Neuronal stem cell (in vitro differentiated cells): ENCODE data around the gene ARHGAP42.

ENCODE experiments used
- DNase-seq: peaks from one replicate; pipeline ENCODE4 v3.0.0-alpha.2; 2013; ENCODE audit warnings: low spot score
- H2AFZ ChIP-seq: one replicate; pipeline ENCODE4 v1.6.1; 2013; ENCODE audit warnings: mild to moderate bottlenecking, low read length, inconsistent platforms
- H2AK5ac ChIP-seq: 2 replicates; pipeline ENCODE4 v1.6.1; 2013; ENCODE audit warnings: low read depth, mild to moderate bottlenecking, inconsistent platforms, low read length, moderate library complexity, mixed read lengths
- H2BK120ac ChIP-seq: 2 replicates; pipeline ENCODE4 v1.6.1; 2013; ENCODE audit warnings: low read depth, mild to moderate bottlenecking, inconsistent platforms, low read length, moderate library complexity, mixed read lengths
- H2BK12ac ChIP-seq: one replicate; pipeline ENCODE4 v1.6.1; 2013; ENCODE audit warnings: low read length, inconsistent platforms
- H2BK15ac ChIP-seq: 2 replicates; pipeline ENCODE4 v1.6.1; 2013; ENCODE audit warnings: mild to moderate bottlenecking, low read length, inconsistent platforms, mixed read lengths
- H2BK5ac ChIP-seq: one replicate; pipeline ENCODE4 v1.6.1; 2013; ENCODE audit warnings: inconsistent platforms, mild to moderate bottlenecking, low read length, moderate library complexity
- H3K14ac ChIP-seq: one replicate; pipeline ENCODE4 v1.6.1; 2013; ENCODE audit warnings: low read length, inconsistent platforms
- H3K18ac ChIP-seq: 2 replicates; pipeline ENCODE4 v1.6.1; 2013; ENCODE audit warnings: low read length, inconsistent platforms
- H3K23ac ChIP-seq: 2 replicates; pipeline ENCODE4 v1.6.1; 2013; ENCODE audit warnings: low read depth, mild to moderate bottlenecking, mixed read lengths, low read length, inconsistent platforms; ENCODE audit not compliant: poor library complexity
- H3K27ac ChIP-seq: replicated peaks from 3 replicates; pipeline ENCODE4 v1.5.1; 2013; ENCODE audit warnings: low read length, inconsistent platforms
- H3K27me3 ChIP-seq, 3 experiments: 2 replicates each; pipeline ENCODE4 v1.6.1; 2013; ENCODE audit warnings: low read length in 3 of 3, mild to moderate bottlenecking in 2 of 3, inconsistent platforms in 1 of 3, low read depth in 1 of 3, mixed read lengths in 1 of 3, moderate library complexity in 1 of 3; ENCODE audit not compliant: control insufficient read depth in 3 of 3, insufficient read depth in 3 of 3
- H3K36me3 ChIP-seq, 2 donors: replicated peaks in 1 of 2; 2 replicates each; pipeline ENCODE4 v1.6.1; 2013; ENCODE audit warnings: low read length in 2 of 2; ENCODE audit not compliant: control insufficient read depth in 2 of 2, insufficient read depth in 2 of 2
- H3K4ac ChIP-seq: 2 replicates; pipeline ENCODE4 v1.6.1; 2013; ENCODE audit warnings: inconsistent platforms, mild to moderate bottlenecking, low read length, moderate library complexity
- H3K4me1 ChIP-seq, 2 donors: 1 replicate in 1 of 2; 2 replicates in 1 of 2; pipeline ENCODE4 v1.6.1; 2013; ENCODE audit warnings: low read length in 2 of 2, low read depth in 1 of 2; ENCODE audit not compliant: control insufficient read depth in 2 of 2, insufficient read depth in 1 of 2
- H3K4me2 ChIP-seq: one replicate; pipeline ENCODE4 v1.6.1; 2013; ENCODE audit warnings: mild to moderate bottlenecking, low read length, inconsistent platforms; ENCODE audit not compliant: insufficient read depth, poor library complexity, severe bottlenecking
- H3K4me3 ChIP-seq, 2 donors: 2 replicates each; pipeline ENCODE4 v1.5.1; 2013; ENCODE audit warnings: low read length in 2 of 2, mild to moderate bottlenecking in 2 of 2, inconsistent platforms in 1 of 2, moderate library complexity in 1 of 2
- H3K79me1 ChIP-seq: one replicate; pipeline ENCODE4 v1.6.1; 2013; ENCODE audit warnings: low read depth, mild to moderate bottlenecking, inconsistent platforms, low read length, moderate library complexity
- H3K9ac ChIP-seq: one replicate; pipeline ENCODE4 v1.6.1; 2013; ENCODE audit warnings: mild to moderate bottlenecking, low read depth, low read length, inconsistent platforms; ENCODE audit not compliant: poor library complexity
- H3K9me3 ChIP-seq, 2 donors: replicated peaks in 1 of 2; 2 replicates each; pipeline versions ENCODE3 to v1.6.1; 2013; ENCODE audit warnings: low read length in 2 of 2, mild to moderate bottlenecking in 2 of 2, inconsistent platforms in 1 of 2, low read depth in 1 of 2, mixed read lengths in 1 of 2, moderate library complexity in 1 of 2; ENCODE audit not compliant: control insufficient read depth in 2 of 2, insufficient read depth in 1 of 2
- H4K8ac ChIP-seq: one replicate; pipeline ENCODE4 v1.6.1; 2013; ENCODE audit warnings: low read depth, mild to moderate bottlenecking, inconsistent platforms, low read length, moderate library complexity
- H4K91ac ChIP-seq: one replicate; pipeline ENCODE4 v1.6.1; 2013; ENCODE audit warnings: low read length, low read depth, mild to moderate bottlenecking, inconsistent platforms; ENCODE audit not compliant: poor library complexity
- WGBS, 2 donors: extraction: QIAGEN DNeasy Blood & Tissue Kit; methylation state at CpG; one replicate each; pipeline ENCODE4 v1.1.7; 2013; ENCODE audit warnings: missing lambda C conversion rate in 2 of 2, mixed read lengths in 1 of 2; ENCODE audit not compliant: insufficient read length in 2 of 2, insufficient replicate concordance in 1 of 2; ENCODE audit errors: extremely low coverage in 2 of 2; 5-methylcytosine and 5-hydroxymethylcytosine counted together

ARHGAP42 gene

DNA sequence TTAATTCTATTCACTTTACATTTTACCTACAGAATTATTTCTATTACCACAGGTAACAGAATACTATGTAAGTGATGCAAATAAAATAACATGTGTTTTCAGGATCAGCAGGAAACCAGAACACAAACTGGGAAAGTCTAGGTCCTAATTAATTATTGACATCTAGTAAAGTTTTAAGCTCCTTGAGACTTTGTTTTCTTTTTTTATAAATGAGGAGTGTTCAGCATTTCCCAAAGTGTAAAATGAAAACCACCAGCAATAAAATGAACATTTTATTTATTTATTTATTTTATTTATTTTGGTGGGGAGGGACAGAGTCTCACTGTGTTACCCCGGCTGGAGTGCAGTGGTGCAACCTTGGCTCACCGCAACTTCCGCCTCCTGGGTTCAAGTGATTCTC, 123.6 kb downstream of the ARHGAP42 start:
- Histone ChIP-seq H2BK12ac (no peak overlapping the region), H3K27ac (no peak overlapping the region), H3K4ac (no peak overlapping the region), H2AK5ac (no peak overlapping the region), H3K4me2 (no peak overlapping the region), H3K9me3 (no peaks in the 10 kb centered on the region), H4K8ac (no peak overlapping the region), H3K79me1 (no peaks in the 10 kb centered on the region), H3K14ac (no peak overlapping the region), H3K27me3 (no peaks in the 10 kb centered on the region), H3K36me3 (no peaks in the 10 kb centered on the region), H3K4me3 (no peak overlapping the region), H3K4me1 (no peaks in the 10 kb centered on the region), H2BK120ac (no peak overlapping the region), H2BK15ac (no peak overlapping the region), H3K18ac (no peak overlapping the region), H4K91ac (no peak overlapping the region), H2BK5ac (no peak overlapping the region), H3K23ac (no peak overlapping the region), H3K9ac (no peak overlapping the region), H2AFZ (no peak overlapping the region)
- WGBS, 2 donors: no CpG with 5 or more reads among the region's 3 CpGs
- no peak for DNase-seq

DNA sequence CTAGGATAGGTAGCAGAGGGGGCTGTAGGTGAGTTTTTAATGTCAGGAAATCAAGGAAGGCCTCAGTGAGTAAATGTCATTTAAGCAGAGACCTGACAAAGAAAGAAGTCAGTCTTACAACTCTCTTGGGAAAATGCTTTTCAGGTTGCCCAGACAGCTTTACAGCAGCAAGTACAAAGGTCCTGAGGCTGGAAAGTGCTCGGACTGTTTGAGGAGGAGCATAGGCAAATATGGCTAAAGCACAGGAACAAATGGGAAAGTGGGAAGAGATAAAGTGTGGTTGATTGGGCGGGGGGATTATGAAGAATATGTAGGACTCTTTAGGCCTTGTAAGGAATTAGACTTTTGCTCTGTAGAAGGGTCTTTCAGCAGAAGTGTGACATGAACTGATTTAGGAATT, 125.4 kb downstream of the ARHGAP42 start:
- 100% methylated on average over 1 of the region's 2 CpGs for WGBS, 2 donors
- no peaks in the 10 kb centered on the region for H3K36me3 ChIP-seq

DNA sequence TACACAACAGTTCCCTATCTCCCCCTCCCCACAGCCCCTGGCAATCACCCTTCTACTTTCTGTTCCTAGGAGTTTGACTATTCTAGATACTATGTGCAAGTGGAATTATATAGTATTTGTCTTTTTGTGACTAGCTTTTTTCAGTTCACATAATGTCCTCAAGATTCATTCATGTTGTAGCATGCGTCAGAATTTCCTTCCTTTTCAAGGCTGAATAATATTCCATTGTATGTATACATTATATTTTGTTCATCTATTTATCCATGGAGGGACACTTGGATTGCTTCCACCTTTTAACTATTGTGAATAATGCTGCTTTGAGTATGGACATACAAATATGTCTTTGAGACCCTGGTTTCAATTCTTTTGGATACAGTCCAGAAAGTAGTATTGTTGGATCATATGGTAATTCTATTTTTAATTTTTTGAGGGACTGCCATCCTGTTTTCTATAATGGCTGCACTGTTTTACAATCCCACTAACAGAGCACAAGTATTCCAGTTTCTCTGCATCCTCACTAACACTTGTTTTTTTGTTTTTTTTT, 128.8 kb downstream of the ARHGAP42 start:
- Histone ChIP-seq H3K36me3 (no peaks in the 10 kb centered on the region), H3K27me3 (no peaks in the 10 kb centered on the region), H3K23ac (no peak overlapping the region), H3K4ac (no peak overlapping the region), H4K91ac (no peak overlapping the region), H3K4me2 (no peak overlapping the region), H2BK15ac (no peak overlapping the region), H3K4me3 (no peak overlapping the region), H3K27ac (no peak overlapping the region), H3K79me1 (no peaks in the 10 kb centered on the region), H2BK120ac (no peak overlapping the region), H2AK5ac (no peak overlapping the region), H3K18ac (no peak overlapping the region), H3K4me1 (no peaks in the 10 kb centered on the region), H2AFZ (no peak overlapping the region), H3K9me3 (no peaks in the 10 kb centered on the region), H3K14ac (no peak overlapping the region), H2BK5ac (no peak overlapping the region), H3K9ac (no peak overlapping the region), H2BK12ac (no peak overlapping the region), H4K8ac (no peak overlapping the region)
- DNase-seq: no peak
- no CpG with 5 or more reads among the region's 1 CpG for WGBS, 2 donors

More for the DNA sequence above, 125.4 kb downstream of the ARHGAP42 start:
- Histone ChIP-seq H2BK12ac (no peak overlapping the region), H2AK5ac (no peak overlapping the region), H2AFZ (no peak overlapping the region), H3K4me3 (no peak overlapping the region), H2BK120ac (no peak overlapping the region), H3K4me1 (no peaks in the 10 kb centered on the region), H4K91ac (no peak overlapping the region), H3K9ac (no peak overlapping the region), H2BK5ac (no peak overlapping the region), H3K4ac (no peak overlapping the region), H3K9me3 (no peaks in the 10 kb centered on the region), H3K4me2 (no peak overlapping the region), H2BK15ac (no peak overlapping the region), H3K18ac (no peak overlapping the region), H3K23ac (no peak overlapping the region), H3K27ac (no peak overlapping the region), H3K79me1 (no peaks in the 10 kb centered on the region), H3K14ac (no peak overlapping the region), H3K27me3 (no peaks in the 10 kb centered on the region), H4K8ac (no peak overlapping the region)
- no peak for DNase-seq

DNA sequence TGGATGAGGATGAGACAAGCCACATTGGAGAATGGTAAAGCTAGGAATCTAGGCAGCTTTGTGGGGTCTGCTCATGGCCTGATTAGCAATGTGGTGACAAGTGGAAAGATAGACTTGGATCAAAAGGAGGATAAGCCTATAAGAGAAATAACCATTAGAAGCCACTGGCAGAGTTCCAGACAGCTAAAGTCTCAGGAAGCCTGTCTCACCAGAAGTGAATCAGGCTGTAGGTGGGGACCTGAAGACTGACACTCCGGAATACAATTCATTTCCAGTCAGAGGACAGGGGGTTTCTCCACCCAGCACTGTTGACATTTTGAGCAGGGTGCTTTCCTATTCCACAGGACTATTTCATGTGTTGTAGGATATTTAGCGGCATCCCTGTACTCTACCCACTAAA, 129.7 kb downstream of the ARHGAP42 start:
- H3K36me3 ChIP-seq: no peaks in the 10 kb centered on the region
- DNase-seq: no peak
- no CpG with 5 or more reads among the region's 2 CpGs for WGBS, 2 donors

More for the DNA sequence above, 129.7 kb downstream of the ARHGAP42 start:
- Histone ChIP-seq H2BK12ac (no peak overlapping the region), H3K27me3 (no peaks in the 10 kb centered on the region), H3K79me1 (no peaks in the 10 kb centered on the region), H3K4me1 (peaks cover 4 to 6% of the 10 kb centered on the region in 2 donors), H3K4me3 (no peak overlapping the region), H3K18ac (no peak overlapping the region), H3K27ac (no peak overlapping the region), H4K91ac (no peak overlapping the region), H2AFZ (no peak overlapping the region), H4K8ac (no peak overlapping the region), H3K9ac (no peak overlapping the region), H2BK120ac (no peak overlapping the region), H2BK15ac (no peak overlapping the region), H3K14ac (no peak overlapping the region), H3K4me2 (no peak overlapping the region), H3K4ac (no peak overlapping the region), H3K9me3 (no peaks in the 10 kb centered on the region), H2AK5ac (no peak overlapping the region), H2BK5ac (no peak overlapping the region), H3K23ac (no peak overlapping the region)
